Stimulated activated naive CD4-positive, alpha-beta T cell treated with Interleukin-2 at 50 U/mL for 16 hours (primary cell): ENCODE measurements around the gene GSK3B.

Experiments
- DNase-seq: peaks from one replicate; lab custom pipeline; 2025; lab: John Stamatoyannopoulos, UW

GSK3B gene

DNA sequence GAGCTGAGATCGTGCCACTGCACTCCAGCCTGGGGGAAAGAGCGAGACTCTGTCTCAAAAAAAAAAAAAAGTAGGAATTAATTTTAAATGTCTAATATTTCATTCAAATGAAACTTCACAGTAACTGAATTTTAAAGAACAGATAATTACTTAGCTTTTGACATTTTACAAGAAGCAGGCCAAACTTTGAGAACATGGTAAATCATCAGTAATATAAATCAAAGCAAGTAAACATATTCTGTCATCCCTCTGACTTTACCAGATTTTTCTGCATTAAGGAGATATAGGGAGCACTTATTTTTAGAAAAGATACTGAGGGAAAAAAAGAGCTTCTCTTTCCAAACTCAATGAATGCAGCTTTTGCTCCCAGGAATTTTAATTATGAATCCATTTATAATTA, 275.3 kb downstream of the GSK3B start:
- no peak for DNase-seq

DNA sequence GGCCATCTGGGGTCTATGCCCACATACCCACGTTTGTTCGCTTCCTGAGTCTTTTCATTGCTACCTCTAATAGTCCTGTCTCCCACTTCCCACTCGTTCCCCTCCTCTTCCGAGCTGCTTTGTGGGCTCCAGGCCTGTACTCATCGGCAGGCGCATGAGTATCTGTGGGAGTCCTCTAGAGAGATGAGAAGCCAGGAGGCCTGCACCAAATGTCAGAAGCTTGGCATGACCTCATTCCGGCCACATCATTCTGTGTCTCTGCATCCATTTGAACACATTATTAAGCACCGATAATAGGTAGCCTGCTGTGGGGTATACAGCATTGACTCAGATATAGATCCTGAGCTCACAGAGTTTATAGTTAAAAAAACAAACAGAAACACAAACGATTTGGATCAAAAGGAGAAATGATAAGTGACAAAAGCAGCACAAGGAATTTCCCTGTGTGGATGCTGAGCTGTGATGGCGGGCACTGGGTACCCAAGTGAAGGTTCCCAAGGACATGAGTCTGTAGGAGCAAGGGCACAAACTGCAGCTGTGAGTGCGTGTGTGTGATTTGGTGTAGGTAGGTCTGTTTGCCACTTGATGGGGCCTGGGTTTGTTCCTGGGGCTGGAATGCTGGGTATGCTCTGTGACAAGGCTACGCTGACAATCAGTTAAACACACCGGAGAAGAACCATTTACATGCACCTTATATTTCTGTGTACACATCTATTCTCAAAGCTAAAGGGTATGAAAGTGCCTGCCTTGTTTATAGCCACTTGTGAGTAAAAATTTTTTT, 276.5 kb downstream of the GSK3B start:
- no peak for DNase-seq

DNA sequence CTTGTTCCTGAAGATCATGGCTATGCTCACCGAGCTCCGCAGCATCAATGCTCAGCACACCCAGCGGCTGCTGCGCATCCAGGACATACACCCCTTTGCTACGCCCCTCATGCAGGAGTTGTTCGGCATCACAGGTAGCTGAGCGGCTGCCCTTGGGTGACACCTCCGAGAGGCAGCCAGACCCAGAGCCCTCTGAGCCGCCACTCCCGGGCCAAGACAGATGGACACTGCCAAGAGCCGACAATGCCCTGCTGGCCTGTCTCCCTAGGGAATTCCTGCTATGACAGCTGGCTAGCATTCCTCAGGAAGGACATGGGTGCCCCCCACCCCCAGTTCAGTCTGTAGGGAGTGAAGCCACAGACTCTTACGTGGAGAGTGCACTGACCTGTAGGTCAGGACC, 277.2 kb downstream of the GSK3B start:
- DNase-seq = no peak

DNA sequence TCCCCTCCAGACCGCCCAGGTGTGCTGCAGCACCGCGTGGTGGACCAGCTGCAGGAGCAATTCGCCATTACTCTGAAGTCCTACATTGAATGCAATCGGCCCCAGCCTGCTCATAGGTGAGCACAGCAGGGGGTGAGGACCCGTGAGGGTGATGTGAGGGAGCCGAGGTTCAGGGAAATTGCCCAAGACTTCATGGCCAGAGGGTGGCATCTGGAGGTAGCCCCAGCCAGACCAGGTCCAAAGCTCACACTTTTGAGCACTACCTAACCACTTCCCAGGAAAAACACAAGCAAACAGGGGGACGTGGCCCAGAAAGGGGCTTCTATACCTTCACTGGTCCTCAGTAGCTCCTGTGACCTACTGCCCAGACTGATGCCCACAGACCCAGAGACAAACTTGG, 278.5 kb downstream of the GSK3B start:
- no peak for DNase-seq

DNA sequence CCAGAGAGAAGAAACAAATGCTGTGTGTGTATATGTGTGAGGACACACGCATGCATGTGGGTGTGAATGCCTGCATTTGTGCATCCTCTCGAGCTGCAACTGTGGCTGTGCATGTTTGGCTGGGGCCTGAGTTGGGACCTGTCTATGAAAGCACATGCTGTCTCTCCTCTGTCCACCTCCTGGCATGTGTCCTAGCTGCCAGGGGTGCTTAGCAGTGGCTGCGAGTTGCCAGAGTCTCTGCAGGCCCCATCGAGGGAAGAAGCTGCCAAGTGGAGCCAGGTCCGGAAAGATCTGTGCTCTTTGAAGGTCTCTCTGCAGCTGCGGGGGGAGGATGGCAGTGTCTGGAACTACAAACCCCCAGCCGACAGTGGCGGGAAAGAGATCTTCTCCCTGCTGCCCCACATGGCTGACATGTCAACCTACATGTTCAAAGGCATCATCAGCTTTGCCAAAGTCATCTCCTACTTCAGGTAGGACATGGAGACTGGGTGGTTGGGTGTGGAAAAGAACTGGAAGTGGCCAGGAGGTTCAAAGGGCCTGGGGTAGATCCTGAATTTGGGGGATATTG, 281.7 kb downstream of the GSK3B start:
- no peak for DNase-seq

DNA sequence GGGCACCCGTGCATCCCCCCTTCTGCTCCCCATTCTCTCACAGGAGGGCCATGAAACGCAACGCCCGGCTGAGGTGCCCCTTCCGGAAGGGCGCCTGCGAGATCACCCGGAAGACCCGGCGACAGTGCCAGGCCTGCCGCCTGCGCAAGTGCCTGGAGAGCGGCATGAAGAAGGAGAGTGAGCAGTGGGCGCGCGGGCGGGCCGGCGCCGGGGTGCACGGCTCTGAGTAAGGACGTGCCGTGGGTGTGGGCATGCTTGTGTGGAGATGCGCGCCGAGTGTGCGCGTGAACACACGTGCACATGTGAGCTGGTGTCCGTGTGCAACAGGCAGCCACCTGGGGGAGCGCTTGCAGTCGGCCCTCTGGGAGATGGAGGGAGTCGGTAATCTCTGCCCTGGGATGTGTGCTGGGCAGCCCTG, 284.2 kb downstream of the GSK3B start:
- DNase-seq = peak; percentile 57

DNA sequence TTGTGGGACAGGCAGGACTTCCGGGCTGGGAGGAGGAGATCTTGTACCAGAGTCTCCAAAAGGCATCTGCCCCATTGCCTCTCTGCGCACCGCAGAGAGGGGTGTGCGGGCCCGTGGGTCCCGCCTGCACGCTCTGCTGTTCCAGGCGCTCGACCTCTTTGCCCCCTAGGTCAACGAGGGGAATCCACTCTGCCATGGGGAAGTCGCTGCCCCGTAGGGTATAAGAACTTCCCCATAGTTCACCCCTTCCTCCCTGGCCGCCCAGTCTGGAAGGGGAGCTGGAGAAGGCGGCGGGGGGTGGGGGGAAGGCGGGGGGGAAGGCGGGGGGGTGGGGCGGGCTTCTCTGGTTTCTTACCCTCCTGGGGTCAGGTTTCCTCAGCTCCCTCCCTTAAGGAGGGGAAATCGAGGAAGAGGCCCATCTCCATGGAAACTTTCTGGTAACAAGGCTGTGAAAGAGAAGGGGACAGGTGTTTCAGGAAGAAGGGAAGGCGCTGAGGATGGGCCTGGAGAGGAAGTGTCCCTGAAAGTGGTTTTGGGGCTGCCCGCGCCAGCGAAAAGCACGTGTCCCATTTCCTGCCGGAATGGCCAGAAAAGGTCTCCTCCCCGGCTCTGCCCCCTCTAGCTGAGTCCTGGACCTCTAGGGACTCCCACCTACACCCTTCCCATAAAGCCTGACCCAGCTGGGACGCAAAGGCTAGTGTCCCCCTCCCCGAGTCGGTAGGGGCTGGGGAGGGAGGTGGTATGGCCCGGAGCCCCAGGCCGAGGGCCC, 284.8 kb downstream of the GSK3B start:
- no peak for DNase-seq

DNA sequence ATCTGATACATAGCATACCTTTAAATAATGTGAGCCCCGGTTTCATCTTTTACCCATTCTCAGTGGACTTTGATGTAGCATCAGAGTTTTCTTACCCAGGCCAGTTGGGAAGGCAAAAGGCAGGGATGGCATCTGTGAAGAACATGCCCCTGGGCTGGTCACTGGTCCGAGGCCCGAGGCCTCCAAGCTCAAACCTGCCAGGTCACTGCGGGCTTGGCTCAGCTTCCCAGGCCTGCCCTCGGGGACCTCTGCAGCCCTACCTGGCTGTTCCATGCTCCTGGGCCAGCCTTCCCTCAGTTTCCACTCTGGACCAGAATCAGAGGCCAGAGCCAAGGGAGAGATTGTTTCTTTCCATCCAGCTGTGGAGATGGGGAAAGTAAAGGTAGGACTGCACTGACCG, 285.4 kb downstream of the GSK3B start:
- no peak for DNase-seq

DNA sequence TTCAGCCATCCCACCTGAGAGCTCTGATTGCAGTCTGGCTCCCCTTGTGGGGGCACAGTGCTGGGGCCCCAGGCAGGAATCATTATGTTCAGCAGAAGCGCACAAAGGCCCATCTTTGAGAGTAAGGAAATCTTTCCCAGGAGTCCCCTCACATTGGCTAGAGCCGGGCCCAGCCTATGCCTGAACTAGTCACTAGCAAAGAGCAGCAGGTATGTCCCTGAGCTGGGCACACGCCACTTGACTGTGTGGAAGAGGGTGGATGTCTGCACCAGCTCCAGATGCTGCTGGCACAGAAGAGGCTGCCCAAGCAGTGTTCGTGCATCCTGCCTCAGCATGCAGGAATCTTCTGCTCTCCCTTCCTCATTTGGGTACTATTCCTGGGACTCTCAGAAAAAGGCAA, 286.0 kb downstream of the GSK3B start:
- DNase-seq = no peak

DNA sequence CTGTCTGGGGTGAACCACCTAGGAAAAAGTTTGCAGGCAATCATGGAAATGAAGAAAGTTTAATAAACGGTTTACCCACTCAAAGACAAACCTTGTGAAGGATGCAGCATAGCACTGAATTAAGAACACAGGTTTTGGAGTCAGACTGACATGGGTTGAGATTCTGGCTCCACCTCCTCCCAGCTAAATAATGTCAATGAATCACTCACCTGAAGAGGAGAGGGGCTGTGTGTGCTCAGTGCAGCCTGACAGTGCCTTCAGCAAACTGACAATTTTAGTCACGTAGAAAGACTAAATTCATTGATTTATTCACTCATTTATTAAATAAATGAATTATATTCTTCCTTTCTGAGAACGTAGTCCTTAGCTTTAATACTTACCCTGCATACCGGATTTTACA, 293.4 kb downstream of the GSK3B start:
- no peak for DNase-seq

DNA sequence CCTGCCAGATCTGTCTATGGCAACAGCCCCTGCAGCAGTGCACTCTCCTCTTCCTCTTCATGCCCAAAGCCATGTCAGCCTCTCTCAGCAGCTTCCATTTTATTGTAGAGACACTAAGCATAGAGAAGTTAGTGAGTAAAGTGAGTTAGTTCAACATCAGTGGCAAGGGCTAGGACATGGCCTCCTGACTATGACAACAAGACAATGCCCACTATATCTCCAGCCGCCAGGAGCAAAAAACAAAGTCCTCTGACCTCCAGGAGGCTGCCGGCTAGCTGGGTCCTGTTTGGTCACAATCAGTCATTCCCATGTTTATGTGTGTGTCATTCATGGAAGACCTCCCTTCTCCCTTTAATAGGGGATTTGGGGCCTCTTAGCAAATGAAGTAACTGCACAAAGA, 297.5 kb downstream of the GSK3B start:
- no peak for DNase-seq

DNA sequence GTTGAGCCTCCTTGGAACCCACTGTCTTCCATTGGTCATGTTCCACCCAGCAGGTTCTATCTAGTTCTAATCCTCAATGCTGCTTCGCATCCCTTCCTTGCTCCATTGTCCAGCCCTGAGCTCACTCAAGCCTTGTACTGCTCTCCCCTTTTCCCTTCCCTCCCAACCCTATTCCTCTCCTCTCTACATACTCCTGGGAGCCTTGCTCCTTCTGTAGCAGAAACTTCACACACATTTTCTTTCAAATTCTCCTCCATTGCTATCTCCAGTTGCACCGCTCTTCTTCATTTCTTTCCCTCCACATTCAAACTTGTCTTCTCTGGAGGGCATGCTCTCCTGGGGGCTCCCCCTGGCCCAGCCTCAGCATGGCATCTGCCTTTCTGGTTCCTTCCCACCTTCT, 297.9 kb downstream of the GSK3B start:
- no peak for DNase-seq

DNA sequence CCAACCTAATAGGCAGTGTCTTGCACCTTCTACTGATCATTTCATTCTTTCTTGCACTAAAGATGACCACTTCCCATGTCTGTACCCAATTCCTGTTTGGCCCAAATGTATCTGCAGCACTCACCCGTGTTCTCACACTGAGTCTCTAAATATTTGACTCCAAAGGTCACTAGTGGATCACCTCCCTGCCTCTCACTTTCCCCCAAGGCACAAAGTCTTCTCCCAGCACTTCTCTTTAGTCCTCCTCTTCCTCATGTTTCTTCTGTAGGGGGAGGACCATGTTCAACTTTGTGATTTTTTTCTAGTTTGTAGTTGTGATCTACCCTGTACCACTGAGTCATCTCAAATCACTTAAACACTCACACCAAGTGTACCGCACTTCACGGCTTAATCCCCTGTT, 298.4 kb downstream of the GSK3B start:
- DNase-seq = no peak

DNA sequence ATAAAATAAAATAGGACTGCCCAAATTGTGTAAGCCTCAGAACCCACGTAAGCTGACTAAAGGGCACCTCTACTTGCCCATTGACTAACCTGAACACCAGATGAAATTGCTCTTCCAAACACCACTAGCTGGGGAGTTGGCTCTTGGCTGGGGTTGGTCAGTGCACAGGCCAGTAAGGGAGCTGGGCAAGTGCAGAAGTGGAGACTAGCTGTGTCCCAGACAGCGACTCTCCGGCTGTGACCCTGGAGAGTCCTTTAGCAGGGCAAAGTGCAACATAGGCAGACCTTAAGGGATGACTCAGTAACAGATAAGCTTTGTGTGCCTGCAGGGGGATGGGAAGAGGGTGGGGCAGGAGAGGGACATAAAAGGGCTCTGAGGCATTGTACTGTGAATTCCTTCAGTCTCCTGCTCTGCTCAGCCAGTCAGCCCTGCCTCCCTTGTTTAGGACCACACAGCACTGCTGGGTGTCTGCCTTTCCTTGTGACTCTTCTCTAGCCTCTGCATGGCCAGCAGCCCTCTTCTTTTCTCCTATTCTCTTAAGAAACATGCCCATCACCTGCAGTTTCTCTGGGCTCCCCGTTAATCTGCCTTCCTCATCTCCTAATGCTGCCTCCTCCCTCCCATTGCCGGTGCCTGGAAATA, 299.2 kb downstream of the GSK3B start:
- DNase-seq = no peak

DNA sequence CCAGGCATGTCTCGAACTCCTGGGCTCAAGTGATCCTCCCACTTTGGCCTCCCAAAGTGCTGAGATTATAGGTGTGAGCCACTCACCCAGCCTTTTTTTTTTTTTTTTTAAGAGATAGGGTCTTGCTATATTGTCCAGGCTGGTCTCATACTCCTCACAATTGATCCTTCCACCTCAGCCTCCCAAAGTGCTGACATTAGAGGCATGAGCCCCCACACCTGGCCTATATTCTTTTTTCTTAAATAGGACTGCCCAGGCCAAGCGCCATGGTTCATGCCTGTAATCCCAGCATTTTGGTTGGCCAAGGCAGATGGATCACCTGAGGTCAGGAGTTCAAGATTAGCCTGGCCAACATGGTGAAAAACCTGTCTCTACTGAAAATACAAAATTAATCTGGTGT, 299.8 kb downstream of the GSK3B start:
- no peak for DNase-seq

DNA sequence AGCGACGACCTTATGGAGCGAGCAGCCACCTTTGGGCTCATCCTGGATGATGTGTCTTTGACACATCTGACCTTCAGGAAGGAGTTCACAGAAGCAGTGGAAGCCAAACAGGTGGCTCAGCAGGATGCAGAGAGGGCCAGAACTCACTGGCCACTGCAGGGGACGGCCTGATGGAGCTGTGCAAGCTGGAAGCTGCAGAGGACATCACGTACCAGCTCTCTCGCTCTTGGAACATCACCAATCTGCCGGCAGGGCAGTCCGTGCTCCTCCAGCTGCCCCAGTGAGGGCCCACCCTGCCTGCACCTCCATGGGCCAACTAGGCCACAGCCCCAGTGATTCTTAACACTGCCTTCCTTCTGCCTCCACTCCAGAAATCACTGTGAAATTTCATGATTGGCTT, 302.0 kb downstream of the GSK3B start:
- DNase-seq = no peak

DNA sequence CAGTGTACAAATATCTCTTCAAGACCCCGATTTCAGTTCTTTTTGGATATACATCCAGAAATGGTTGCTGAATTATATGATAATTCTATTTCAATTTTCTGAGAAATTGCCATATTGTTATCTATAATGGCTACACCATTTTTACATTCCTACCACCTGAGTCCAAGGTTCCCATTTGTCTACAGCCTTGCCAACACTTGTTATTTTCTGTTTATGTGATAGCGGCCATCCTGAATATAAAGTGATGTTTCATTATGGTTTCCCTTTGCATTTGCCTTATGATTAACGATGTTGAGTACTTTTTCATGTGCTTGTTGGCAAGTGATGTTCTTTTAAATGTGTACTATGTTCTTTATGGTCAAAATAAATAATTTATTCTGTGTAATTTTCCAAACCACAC, 303.9 kb downstream of the GSK3B start:
- no peak for DNase-seq

DNA sequence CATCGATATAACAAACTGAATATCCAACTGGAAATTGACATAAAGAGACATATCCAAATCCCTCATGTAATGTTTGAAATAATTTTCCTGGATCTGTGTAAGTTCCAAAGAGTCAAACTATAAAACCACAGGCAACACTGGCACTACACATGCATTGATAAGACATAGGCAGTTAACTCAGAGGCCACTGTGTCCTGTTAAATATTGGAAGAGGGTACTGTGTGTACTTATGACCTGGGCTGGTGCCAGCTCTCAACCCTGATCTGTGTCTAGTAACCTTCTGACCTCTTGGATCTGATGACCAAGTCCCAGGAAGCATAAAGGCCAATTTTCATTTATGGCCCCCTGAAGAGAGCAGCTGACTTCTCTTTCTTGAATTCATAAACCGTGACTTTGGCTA, 307.8 kb downstream of the GSK3B start:
- DNase-seq = no peak

DNA sequence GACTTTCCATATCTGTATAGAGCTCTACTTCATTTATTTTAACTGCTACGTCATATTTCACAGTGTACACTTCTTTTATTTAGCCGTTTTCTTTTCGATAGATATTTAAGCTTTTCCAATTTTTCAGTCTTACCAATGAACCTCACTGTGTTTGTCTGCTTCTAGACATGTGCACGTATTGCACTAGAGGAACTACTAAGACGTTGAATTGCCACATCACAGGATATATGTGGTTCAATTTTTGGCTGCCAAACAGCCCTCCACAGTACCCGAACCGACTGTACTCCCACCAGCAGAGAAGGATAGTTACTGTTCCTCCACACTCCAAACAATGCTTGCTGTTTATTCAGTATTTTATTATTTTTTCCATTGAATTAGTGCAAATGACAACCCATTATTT, 310.4 kb downstream of the GSK3B start:
- DNase-seq = no peak

DNA sequence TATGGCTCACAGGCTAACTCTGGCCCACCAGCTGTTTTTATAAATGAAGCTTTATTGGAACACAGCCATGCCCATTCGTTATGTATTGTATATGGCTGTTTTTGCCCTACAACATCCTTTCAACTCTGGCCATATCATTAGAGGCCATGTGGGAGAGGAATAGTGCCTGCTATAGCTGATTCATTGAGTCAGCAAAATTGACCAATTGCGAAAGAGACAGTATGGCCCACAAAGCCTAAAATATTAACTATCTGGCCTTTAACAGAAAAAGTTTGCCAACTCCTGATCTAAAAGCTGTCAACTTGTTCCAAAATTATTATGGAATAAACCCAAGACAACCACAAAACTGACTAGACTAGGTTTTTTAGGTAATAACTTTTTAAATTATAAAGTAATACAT, 311.0 kb downstream of the GSK3B start:
- no peak for DNase-seq

DNA sequence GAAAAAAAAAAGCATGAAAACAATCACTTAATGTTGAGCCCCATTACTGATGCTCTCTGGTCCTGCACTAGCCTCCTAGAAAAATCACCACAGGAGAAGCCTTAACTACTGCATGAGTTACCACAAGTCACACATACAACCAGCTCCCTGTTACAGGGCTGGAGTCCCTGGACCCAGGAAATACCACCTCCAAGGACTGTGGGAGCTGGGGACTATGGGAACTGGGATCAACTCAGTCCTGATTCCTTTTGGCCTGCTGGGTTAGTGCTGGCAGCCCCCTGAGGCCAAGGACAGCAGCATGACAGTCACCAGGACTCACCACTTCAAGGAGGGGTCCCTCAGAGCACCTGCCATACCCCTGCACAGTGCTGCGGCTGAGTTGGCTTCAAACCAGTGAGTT, 311.8 kb downstream of the GSK3B start:
- DNase-seq = no peak

DNA sequence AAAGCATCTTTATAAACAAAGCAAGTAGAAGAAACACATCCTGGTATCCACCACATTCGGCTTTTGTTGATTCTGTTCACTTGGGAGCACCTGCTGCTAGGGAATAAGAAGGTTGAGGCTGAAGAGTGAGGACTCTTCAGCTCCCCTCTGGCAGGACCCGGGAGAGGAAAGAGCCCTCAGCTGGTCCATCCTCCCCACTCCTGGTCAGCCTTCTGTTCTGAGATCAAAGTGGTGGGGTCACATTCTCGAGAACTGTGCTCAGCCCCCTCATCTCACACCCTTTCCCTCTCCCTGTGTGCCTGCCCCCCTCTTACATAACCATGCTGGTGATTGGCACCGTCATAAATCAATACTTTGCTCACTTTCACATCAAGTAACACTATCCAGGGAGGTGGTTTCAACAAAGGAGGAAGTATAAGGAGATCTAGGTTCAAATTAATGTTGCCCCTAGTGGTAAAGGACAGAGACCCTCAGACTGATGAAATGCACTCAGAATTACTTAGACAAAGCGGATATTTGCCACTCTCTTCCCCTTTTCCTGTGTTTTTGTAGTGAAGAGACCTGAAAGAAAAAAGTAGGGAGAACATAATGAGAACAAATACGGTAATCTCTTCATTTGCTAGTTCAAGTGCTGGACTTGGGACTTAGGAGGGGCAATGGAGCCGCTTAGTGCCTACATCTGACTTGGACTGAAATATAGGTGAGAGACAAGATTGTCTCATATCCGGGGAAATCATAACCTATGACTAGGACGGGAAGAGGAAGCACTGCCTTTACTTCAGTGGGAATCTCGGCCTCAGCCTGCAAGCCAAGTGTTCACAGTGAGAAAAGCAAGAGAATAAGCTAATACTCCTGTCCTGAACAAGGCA, 312.7 kb downstream of the GSK3B start, which contains the start of gene NR1I2:
Gene NR1I2, plus strand, starts transcription at position 772 of the 869 bp plus-strand sequence.
- no peak for DNase-seq
